ENCODE data around the gene CTSC. TPM values are rescaled to one million over a fixed set of nuclear protein-coding genes. Genes with fewer than 3 reads are reported as not detected.

Gene CTSC
- total RNA-seq, 1 experiment from 2014 or later, result 103 TPM

GRCh38 chr11:88383447-88383846, 45.9 kb upstream of the CTSC start:
- intact Hi-C loops (cut with micrococcal nuclease), result no loop called here
- H3K36me3 Mint-ChIP-seq (ENCODE audit: insufficient read depth, unreplicated experiment), result no peaks in the 10 kb centered on the region
- peaks cover 9% of the 10 kb centered on the region for H3K9me3 Mint-ChIP-seq (ENCODE audit: unreplicated experiment)
- POLR2A ChIA-PET, result interaction anchor here (0.8 to 2.5 kb wide), 6 partner anchors 17 to 134 kb away, joined by 4 to 19 read pairs (median 6); partner anchors contain the start of gene CTSC
- no peaks in the 10 kb centered on the region for H3K27me3 Mint-ChIP-seq (ENCODE audit: insufficient read depth, unreplicated experiment)
- peaks cover 15% of the 10 kb centered on the region for H3K4me1 Mint-ChIP-seq (ENCODE audit: insufficient read depth, unreplicated experiment)
- no peak overlapping the region for H3K27ac Mint-ChIP-seq (ENCODE audit: low read depth, unreplicated experiment)
- no peak for TF ChIP-seq CTCF (IDR thresholded peaks at IDR 0.05; ENCODE audit: unreplicated experiment)
- CTCF ChIA-PET, result no interaction called here
- no TSS peak for BruUV-seq (replicated peaks)
- H3K4me3 Mint-ChIP-seq (ENCODE audit: unreplicated experiment), result no peak overlapping the region
- DNase-seq (ENCODE audit: unreplicated experiment), result no peak

GRCh38 chr11:88379130-88379529, 41.6 kb upstream of the CTSC start:
- no peak overlapping the region for H3K4me3 Mint-ChIP-seq (ENCODE audit: unreplicated experiment)
- no peaks in the 10 kb centered on the region for H3K36me3 Mint-ChIP-seq (ENCODE audit: insufficient read depth, unreplicated experiment)
- intact Hi-C loops (cut with micrococcal nuclease), result no loop called here
- DNase-seq (ENCODE audit: unreplicated experiment), result no peak
- ChIA-PET CTCF (interaction anchor here (0.6 kb wide), 1 partner anchor 357 kb away, joined by 4 read pairs; no protein-coding TSS in a partner anchor), POLR2A (interaction anchor here (2.4 kb wide), 1 partner anchor 28 kb away, joined by 5 read pairs; no protein-coding TSS in a partner anchor)
- H3K27ac Mint-ChIP-seq (ENCODE audit: low read depth, unreplicated experiment), result no peak overlapping the region
- peaks cover 10% of the 10 kb centered on the region for H3K4me1 Mint-ChIP-seq (ENCODE audit: insufficient read depth, unreplicated experiment)
- BruUV-seq (replicated peaks), result no TSS peak
- peaks cover 9% of the 10 kb centered on the region for H3K9me3 Mint-ChIP-seq (ENCODE audit: unreplicated experiment)
- no peak for TF ChIP-seq CTCF (IDR thresholded peaks at IDR 0.05; ENCODE audit: unreplicated experiment)
- H3K27me3 Mint-ChIP-seq (ENCODE audit: insufficient read depth, unreplicated experiment), result no peaks in the 10 kb centered on the region

GRCh38 chr11:88378422-88379066, 41.0 kb upstream of the CTSC start:
- CTCF ChIA-PET, result interaction anchor here (0.6 to 1.3 kb wide), 3 partner anchors 162 to 1919 kb away, joined by 3 to 4 read pairs (median 3); no protein-coding TSS in a partner anchor
- Mint-ChIP-seq H3K4me1 (ENCODE audit: insufficient read depth, unreplicated experiment) (peaks cover 5% of the 10 kb centered on the region), H3K36me3 (ENCODE audit: insufficient read depth, unreplicated experiment) (no peaks in the 10 kb centered on the region), H3K27me3 (ENCODE audit: insufficient read depth, unreplicated experiment) (no peaks in the 10 kb centered on the region), H3K9me3 (ENCODE audit: unreplicated experiment) (peaks cover 9% of the 10 kb centered on the region), H3K27ac (ENCODE audit: low read depth, unreplicated experiment) (no peak overlapping the region), H3K4me3 (ENCODE audit: unreplicated experiment) (no peak overlapping the region)
- no TSS peak for BruUV-seq (replicated peaks)
- intact Hi-C loops (cut with micrococcal nuclease), result no loop called here
- TF ChIP-seq CTCF (IDR thresholded peaks at IDR 0.05; ENCODE audit: unreplicated experiment), result no peak
- POLR2A ChIA-PET, result interaction anchor here (0.6 to 3.3 kb wide), 4 partner anchors 10 to 41 kb away, joined by 3 to 8 read pairs (median 6); partner anchors contain the start of gene CTSC
- no peak for DNase-seq (ENCODE audit: unreplicated experiment)

- Mint-ChIP-seq H3K9me3 (ENCODE audit: unreplicated experiment) (peaks cover 9% of the 10 kb centered on the region), H3K27me3 (ENCODE audit: insufficient read depth, unreplicated experiment) (no peaks in the 10 kb centered on the region), H3K27ac (ENCODE audit: low read depth, unreplicated experiment) (no peak overlapping the region), H3K4me3 (ENCODE audit: unreplicated experiment) (no peak overlapping the region), H3K4me1 (ENCODE audit: insufficient read depth, unreplicated experiment) (no peaks in the 10 kb centered on the region), H3K36me3 (ENCODE audit: insufficient read depth, unreplicated experiment) (no peaks in the 10 kb centered on the region)
- no peak for TF ChIP-seq CTCF (IDR thresholded peaks at IDR 0.05; ENCODE audit: unreplicated experiment)
- no TSS peak for BruUV-seq (replicated peaks)
- intact Hi-C loops (cut with micrococcal nuclease), result no loop called here
- ChIA-PET POLR2A (interaction anchor here (2.5 to 3.3 kb wide), 2 partner anchors 11 to 40 kb away, joined by 6 to 8 read pairs; partner anchors contain the start of gene CTSC), CTCF (interaction anchor here (1.3 kb wide), 1 partner anchor 163 kb away, joined by 3 read pairs; no protein-coding TSS in a partner anchor)
- DNase-seq (ENCODE audit: unreplicated experiment), result no peak
Observed at GRCh38 chr11:88377646-88378045, 40.1 kb upstream of the CTSC start.

All from MCF 10A (cell line).